OCI-LY3 (cell line): ENCODE data around the gene MYOCD.

Experiments used
- H2AFZ ChIP-seq: fragments of 200-600, 300-600 bp; shearing (Covaris generic); 2 replicates; pipeline ENCODE4 v1.6.0; 2014; ENCODE audit warnings: antibody characterized with exemption, low read depth, low read length
- H3K27ac ChIP-seq: fragments of 200-600, 300-600 bp; sonication (generic); 2 replicates; pipeline ENCODE4 v1.5.1; 2014; ENCODE audit warnings: mild to moderate bottlenecking, low read length, moderate library complexity, mixed read lengths
- H3K27me3 ChIP-seq: fragments of 200-600, 300-600 bp; sonication (generic); 2 replicates; pipeline ENCODE4 v1.6.1; 2014; ENCODE audit warnings: low read depth, low read length, mixed read lengths
- H3K36me3 ChIP-seq: fragments of 200-600, 300-600 bp; sonication (generic); replicated peaks from 2 replicates; pipeline ENCODE3; 2014; ENCODE audit warnings: low read depth, low read length, mixed read lengths
- H3K4me1 ChIP-seq: fragments of 300-600, 200-600 bp; sonication (generic); 2 replicates; pipeline ENCODE4 v1.6.1; 2014; ENCODE audit warnings: low read length, mixed read lengths
- H3K4me2 ChIP-seq: fragments of 200-600, 300-600 bp; sonication (generic); 2 replicates; pipeline ENCODE4 v1.6.1; 2014; ENCODE audit warnings: low read length, mixed read lengths
- H3K4me3 ChIP-seq: fragments of 300-600, 200-600 bp; sonication (generic); 2 replicates; pipeline ENCODE4 v1.5.1; 2014; ENCODE audit warnings: antibody characterized with exemption, mild to moderate bottlenecking, low read length, moderate library complexity
- H3K79me2 ChIP-seq: fragments of 300-600, 200-600 bp; shearing (Covaris generic); 2 replicates; pipeline ENCODE4 v1.6.1; 2014; ENCODE audit warnings: mild to moderate bottlenecking, low read length, mixed read lengths
- H3K9ac ChIP-seq: fragments of 300-600, 200-600 bp; shearing (Covaris generic); 2 replicates; pipeline ENCODE4 v1.6.0; 2014; ENCODE audit warnings: mild to moderate bottlenecking, low read length, moderate library complexity
- H3K9me3 ChIP-seq: fragments of 200-600, 300-600 bp; shearing (Covaris generic); 2 replicates; pipeline ENCODE4 v1.6.1; 2014; ENCODE audit warnings: low read length, mixed read lengths; ENCODE audit not compliant: insufficient read depth
- H4K20me1 ChIP-seq: fragments of 200-600, 300-600 bp; sonication (generic); 2 replicates; pipeline ENCODE4 v1.6.1; 2016; ENCODE audit warnings: low read length, mixed read lengths; ENCODE audit not compliant: insufficient read depth
- CTCF ChIP-seq: fragments of 200-600, 300-600 bp; sonication (generic); IDR thresholded peaks from 2 replicates; pipeline ENCODE4 v1.5.1; 2014; ENCODE audit warnings: antibody characterized with exemption, low read length, low read depth
- EZH2phosphoT487 ChIP-seq: fragments of 200-600 bp; shearing (Covaris generic); IDR thresholded peaks from 2 replicates; pipeline ENCODE4 v1.6.1; 2018; ENCODE audit warnings: antibody characterized with exemption, mixed run types, low read depth

The MYOCD gene

DNA sequence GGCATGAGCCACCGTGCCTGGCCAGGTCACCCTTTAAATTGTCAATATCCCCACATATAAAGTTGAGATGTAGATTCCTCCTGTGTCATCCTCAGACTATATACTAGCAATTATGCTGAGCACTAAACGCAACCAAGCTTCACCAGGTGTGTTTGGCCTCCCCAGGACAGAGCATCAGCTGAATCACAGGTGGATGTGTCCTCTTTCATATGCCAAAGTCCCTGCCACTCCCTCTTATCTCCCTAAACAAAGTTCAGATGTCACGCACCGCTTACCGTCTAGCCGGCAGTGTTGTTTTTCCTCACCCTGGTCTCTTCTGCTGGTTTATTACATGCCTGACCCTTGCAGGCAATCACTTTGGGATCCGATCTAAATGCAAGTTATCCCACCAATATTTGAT is 79.8 kb downstream of the MYOCD start:
- H2AFZ ChIP-seq: no peak overlapping the region
- no peaks in the 10 kb centered on the region for H4K20me1 ChIP-seq
- H3K79me2 ChIP-seq: no peaks in the 10 kb centered on the region; the same call in 1 of the 2 replicates
- H3K9me3 ChIP-seq: no peaks in the 10 kb centered on the region
- peaks cover 5% of the 10 kb centered on the region for H3K4me1 ChIP-seq
- H3K4me2 ChIP-seq: no peak overlapping the region
- TF ChIP-seq CTCF (no peak), EZH2phosphoT487 (no peak)
- no peak overlapping the region for H3K27ac ChIP-seq
- no peak overlapping the region for H3K4me3 ChIP-seq
- H3K27me3 ChIP-seq: no peaks in the 10 kb centered on the region
- H3K9ac ChIP-seq: no peak overlapping the region
- H3K36me3 ChIP-seq: peaks cover 55% of the 10 kb centered on the region

DNA sequence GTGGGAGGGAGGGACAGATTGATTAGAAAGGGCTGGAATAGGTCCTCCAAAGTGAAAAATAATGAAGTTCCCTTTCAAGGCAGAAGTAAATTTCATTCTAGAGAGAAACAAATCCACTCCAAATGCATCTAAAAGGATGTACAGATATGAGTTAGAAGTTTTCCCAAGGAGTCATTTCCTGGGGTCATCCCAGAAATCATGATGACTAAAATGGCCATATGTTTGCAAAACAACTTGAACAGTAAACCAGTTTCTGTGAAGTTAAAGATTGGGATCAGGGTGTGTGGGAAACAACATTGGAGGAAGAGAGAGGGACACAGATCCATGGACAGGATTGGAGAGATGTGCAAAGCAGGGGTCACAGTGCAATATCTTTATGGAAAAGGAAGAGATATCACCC is 91.1 kb downstream of the MYOCD start:
- no peak for TF ChIP-seq CTCF
- TF ChIP-seq EZH2phosphoT487: no peak
- H4K20me1 ChIP-seq: peaks cover 34% of the 10 kb centered on the region
- peaks cover 76% of the 10 kb centered on the region for H3K36me3 ChIP-seq

GRCh38 chr17:12759090-12759489 is 93.4 kb downstream of the MYOCD start:
- H3K27me3 ChIP-seq: no peaks in the 10 kb centered on the region
- peaks cover under 1% of the 10 kb centered on the region; the same call in 1 of the 2 replicates for H3K4me1 ChIP-seq
- H3K4me3 ChIP-seq: no peak overlapping the region
- H3K4me2 ChIP-seq: no peak overlapping the region
- no peaks in the 10 kb centered on the region for H3K9me3 ChIP-seq
- TF ChIP-seq EZH2phosphoT487 (no peak), CTCF (no peak)
- no peak overlapping the region for H2AFZ ChIP-seq
- H3K36me3 ChIP-seq: peaks cover 78% of the 10 kb centered on the region
- no peak overlapping the region for H3K27ac ChIP-seq
- no peak overlapping the region for H3K9ac ChIP-seq
- H4K20me1 ChIP-seq: peaks cover 21% of the 10 kb centered on the region
- H3K79me2 ChIP-seq: 0 out of 2 replicates have a peak, but pooled peaks cover 4% of the 10 kb centered on the region

More for the DNA sequence above, 91.1 kb downstream of the MYOCD start:
- Histone ChIP-seq H3K4me2 (no peak overlapping the region), H2AFZ (no peak overlapping the region), H3K27me3 (no peaks in the 10 kb centered on the region), H3K27ac (no peak overlapping the region), H3K4me3 (no peak overlapping the region), H3K79me2 (peaks cover 22% of the 10 kb centered on the region), H3K9me3 (no peaks in the 10 kb centered on the region), H3K9ac (no peak overlapping the region), H3K4me1 (no peaks in the 10 kb centered on the region)

GRCh38 chr17:12765548-12765947 is 99.9 kb downstream of the MYOCD start:
- TF ChIP-seq EZH2phosphoT487 (no peak), CTCF (no peak)
- no peak overlapping the region for H3K4me2 ChIP-seq
- no peaks in the 10 kb centered on the region for H3K79me2 ChIP-seq
- peaks cover 4% of the 10 kb centered on the region for H4K20me1 ChIP-seq
- peaks cover 53% of the 10 kb centered on the region for H3K36me3 ChIP-seq
- no peaks in the 10 kb centered on the region for H3K9me3 ChIP-seq
- peaks cover 18% of the 10 kb centered on the region for H3K4me1 ChIP-seq
- H2AFZ ChIP-seq: no peak overlapping the region
- no peaks in the 10 kb centered on the region for H3K27me3 ChIP-seq
- no peak overlapping the region for H3K4me3 ChIP-seq
- no peak overlapping the region for H3K9ac ChIP-seq
- peak overlapping the region; percentile 51 for H3K27ac ChIP-seq
